Anterior cingulate cortex (tissue), 58 donors: ENCODE results near the gene RPS25.
"Not testable (repeated sequence)": the region's sequence is repeated elsewhere in the genome, so short reads cannot be mapped to it uniquely, and the experiment has no call there.

Experiments
- DNase-seq, 58 donors: peaks; one replicate each; lab custom pipeline; 2025; lab: John Stamatoyannopoulos, UW

Gene RPS25

GRCh38 chr11:119041821-119042514 is 23.8 kb upstream of the RPS25 start:
- DNase-seq, result no peak

- not testable (repeated sequence) for DNase-seq
These were observed 21.3 kb upstream of the RPS25 start for GRCh38 chr11:119039471-119039870.

- DNase-seq, result no peak
These were observed 20.7 kb upstream of the RPS25 start for GRCh38 chr11:119038884-119039283.

GRCh38 chr11:119034813-119035212 is 16.7 kb upstream of the RPS25 start:
- DNase-seq, result no peak

- not testable (repeated sequence) for DNase-seq
These were observed 15.3 kb upstream of the RPS25 start for GRCh38 chr11:119033421-119033820.

- no peak for DNase-seq
These were observed 13.8 kb upstream of the RPS25 start for GRCh38 chr11:119031912-119032280.

GRCh38 chr11:119030329-119031047 is 12.3 kb upstream of the RPS25 start, which contains the start of gene SLC37A4:
Gene SLC37A4 (minus strand): TSS chr11:119030877.
- peak; percentile 73 to 98 (median 94) for DNase-seq

GRCh38 chr11:119030029-119030328 is 11.8 kb upstream of the RPS25 start:
- peak in 1 of 58 donors; percentile 40 for DNase-seq

- DNase-seq, result peak in 17 of 58 donors; percentile 3 to 39 (median 15)
These were observed 11.3 kb upstream of the RPS25 start for GRCh38 chr11:119029340-119030028.

GRCh38 chr11:119029069-119029339 is 10.9 kb upstream of the RPS25 start:
- DNase-seq, result peak in 1 of 58 donors; percentile 12

- no peak for DNase-seq
These were observed 10.4 kb upstream of the RPS25 start for GRCh38 chr11:119028346-119029068.

- DNase-seq, result no peak
These were observed 9.6 kb upstream of the RPS25 start for GRCh38 chr11:119027561-119028345.

- no peak for DNase-seq
These were observed 8.8 kb upstream of the RPS25 start for GRCh38 chr11:119026970-119027369.

- no peak for DNase-seq
These were observed 8.0 kb upstream of the RPS25 start for GRCh38 chr11:119025978-119026766.

GRCh38 chr11:119025541-119025940 is 7.4 kb upstream of the RPS25 start:
- DNase-seq, result no peak

GRCh38 chr11:119025099-119025473 is 6.9 kb upstream of the RPS25 start:
- no peak for DNase-seq

- no peak for DNase-seq
These were observed 6.4 kb upstream of the RPS25 start for GRCh38 chr11:119024430-119025098.

GRCh38 chr11:119023741-119024140 is 5.6 kb upstream of the RPS25 start:
- no peak for DNase-seq

- no peak for DNase-seq
These were observed 3.5 kb upstream of the RPS25 start for GRCh38 chr11:119021631-119022030.
